ENCODE results near the gene HOXA9.

The HOXA9 gene

GRCh38 chr7:27142580-27143022 is 22.7 kb downstream of the HOXA9 start:
- DNase-seq (ENCODE audit: low spot score), result no peak

DNA sequence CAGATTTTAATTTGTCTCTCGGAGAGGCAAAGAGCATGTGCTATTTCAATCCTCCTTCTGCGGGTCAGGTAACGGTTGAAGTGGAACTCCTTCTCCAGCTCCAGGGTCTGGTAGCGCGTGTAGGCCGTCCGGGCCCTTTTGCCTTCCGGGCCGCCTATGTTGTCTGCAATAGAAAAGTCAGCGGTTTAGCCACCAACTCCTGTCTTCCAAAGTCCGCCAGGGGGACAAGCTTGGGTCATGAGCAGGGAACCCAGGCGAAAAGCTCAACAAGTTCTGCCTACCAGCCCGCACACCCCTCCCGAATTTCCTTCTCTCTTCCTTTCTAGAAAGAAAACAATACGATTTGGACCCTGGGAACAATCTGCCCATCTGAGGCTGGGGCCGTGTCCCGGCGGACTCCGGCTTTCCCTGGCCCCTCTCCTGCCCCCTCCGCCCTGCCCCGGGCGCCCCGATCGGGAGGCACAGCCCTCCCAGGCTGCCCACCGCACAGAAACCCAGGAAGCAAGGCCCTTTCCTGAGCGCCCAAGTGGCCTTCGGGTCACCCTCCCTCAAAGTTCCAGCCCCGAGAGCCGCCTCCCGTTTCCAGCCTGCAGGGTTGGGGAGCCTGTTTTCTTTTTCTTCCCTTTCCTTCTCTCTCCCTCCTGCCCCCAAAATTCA is 23.3 kb downstream of the HOXA9 start:
- no peak for DNase-seq (ENCODE audit: low spot score)

DNA sequence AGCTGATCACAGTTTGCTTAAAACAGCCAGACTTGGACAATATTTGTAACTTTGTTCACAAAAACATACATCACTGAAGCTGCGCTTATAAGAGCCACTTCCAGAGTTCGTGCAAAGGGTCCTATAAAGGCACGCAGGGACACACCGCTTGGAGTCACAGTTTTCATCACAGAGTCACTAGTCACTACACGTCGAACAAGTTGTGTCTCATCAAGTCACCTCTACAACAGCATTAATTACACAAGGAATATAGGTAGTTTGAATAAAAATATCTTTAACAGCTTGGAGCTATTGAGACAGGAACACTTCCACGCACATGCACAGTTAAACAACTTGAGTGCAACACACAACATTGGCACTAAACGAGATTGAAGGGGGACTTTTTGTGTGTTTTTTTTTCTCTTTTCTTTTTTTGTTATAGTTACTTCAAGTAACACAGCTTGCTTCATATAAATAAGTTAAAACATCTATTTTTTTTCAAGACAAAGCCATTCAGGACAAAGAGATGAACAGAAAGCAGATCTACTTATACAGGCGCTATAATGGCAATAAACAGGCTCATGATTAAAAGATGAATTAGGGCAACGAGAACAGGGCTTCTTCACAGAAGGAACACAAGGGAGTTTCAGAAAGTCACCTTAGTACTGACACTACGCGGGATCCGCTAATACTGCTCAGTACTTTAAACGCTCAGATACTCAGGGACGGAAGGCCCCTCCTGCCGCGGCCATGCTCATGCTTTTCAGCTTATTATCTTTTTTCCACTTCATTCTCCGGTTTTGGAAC is 24.0 kb downstream of the HOXA9 start:
- DNase-seq (ENCODE audit: low spot score), result no peak

DNA sequence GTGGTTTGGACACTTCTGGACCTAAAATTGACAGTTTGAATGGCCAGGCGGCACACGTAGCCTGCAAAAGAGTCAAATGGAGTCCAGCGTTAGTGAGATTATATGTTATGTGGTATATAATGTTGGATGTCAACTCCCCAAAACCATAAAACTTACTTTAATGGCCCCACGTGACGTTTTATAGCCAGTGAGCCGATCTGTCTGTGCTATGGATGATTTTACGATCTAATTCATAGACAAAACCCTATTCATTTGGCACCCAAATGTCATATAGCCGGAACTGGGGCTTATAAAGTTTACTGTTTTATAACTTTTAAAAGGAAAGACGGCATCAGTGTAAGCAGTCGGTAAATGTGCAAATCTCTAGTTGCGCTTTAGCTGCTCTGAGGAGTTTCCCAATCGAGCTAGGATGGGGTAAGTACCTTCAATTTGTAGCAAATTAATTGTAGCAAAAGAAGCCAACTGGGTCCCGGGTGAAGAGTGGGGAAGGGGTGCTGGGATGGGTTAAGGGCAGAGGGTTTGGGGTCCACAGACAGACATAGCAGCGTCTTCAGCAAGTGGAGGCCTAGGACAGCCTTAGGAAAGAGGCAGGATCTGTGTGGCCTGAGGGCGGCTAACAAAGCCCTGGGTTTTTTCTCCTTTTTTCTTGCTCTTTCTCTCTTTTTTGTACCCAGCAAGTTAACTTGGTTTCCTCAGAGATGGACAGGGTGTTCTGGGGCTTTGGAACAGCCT is 25.0 kb downstream of the HOXA9 start:
- DNase-seq (ENCODE audit: low spot score), result no peak

- DNase-seq (ENCODE audit: low spot score), result no peak
These were observed 25.8 kb downstream of the HOXA9 start for GRCh38 chr7:27139334-27140125.

DNA sequence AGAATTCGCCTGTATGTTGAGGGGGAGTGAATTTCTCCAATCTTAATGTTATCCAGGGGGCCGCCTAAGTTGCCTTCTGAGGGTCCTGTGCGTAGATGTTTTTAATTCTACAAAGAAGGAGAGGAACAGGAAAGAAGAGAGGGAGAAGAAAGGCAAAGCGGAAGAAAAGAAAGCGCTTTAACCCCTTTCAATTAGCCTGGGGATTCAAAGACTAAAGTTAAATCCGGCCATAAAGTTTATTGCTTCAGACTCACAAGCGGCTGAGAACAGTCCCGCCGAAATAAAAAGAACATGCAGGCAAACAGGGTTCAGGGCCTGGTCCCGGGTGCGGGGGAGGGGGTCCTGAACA is 26.4 kb downstream of the HOXA9 start:
- DNase-seq (ENCODE audit: low spot score), result no peak

GRCh38 chr7:27138472-27138871 is 26.9 kb downstream of the HOXA9 start:
- DNase-seq (ENCODE audit: low spot score), result no peak

- DNase-seq (ENCODE audit: low spot score), result no peak
These were observed 27.6 kb downstream of the HOXA9 start for GRCh38 chr7:27137640-27138315.

DNA sequence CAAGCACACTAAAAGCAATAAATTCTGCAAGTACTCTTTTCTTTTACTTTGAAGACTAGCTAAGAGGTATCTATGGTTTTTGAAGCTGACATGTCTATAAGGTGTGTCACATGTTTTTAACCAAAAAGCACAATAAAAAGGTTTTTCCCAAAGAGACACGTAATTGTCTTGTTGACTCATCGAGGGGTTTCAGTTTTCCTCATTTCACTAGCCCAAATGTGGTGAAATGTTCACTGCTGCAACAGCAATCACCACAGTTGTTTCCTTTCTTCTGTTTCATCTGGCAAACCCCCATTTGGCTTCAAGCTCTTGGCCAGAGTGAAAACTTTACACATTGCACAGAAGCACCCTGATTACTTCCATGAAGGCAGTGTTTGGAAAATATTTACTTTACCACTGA is 30.9 kb downstream of the HOXA9 start:
- DNase-seq (ENCODE audit: low spot score), result no peak

- DNase-seq (ENCODE audit: low spot score), result no peak
These were observed 31.7 kb downstream of the HOXA9 start for GRCh38 chr7:27133409-27134231.

DNA sequence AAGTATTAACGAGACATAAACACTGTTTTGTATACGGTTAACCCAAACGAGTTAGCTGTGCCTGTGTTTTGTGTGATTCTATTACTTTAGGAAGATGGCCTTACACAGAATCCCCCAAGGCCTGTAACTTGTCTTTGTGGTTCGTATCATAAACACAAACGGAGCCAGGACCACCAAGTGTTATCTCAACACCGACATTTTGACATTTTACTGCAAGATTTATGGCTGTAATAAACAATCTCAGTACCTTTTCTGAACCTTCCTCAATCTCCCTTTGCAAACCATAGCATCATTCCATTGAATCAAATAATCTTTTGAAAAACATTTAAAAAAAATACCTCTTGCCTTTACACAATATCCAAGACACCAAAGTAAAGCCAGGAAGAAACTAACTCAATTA is 32.4 kb downstream of the HOXA9 start:
- no peak for DNase-seq (ENCODE audit: low spot score)

GRCh38 chr7:27132214-27132613 is 33.1 kb downstream of the HOXA9 start:
- DNase-seq (ENCODE audit: low spot score), result no peak

DNA sequence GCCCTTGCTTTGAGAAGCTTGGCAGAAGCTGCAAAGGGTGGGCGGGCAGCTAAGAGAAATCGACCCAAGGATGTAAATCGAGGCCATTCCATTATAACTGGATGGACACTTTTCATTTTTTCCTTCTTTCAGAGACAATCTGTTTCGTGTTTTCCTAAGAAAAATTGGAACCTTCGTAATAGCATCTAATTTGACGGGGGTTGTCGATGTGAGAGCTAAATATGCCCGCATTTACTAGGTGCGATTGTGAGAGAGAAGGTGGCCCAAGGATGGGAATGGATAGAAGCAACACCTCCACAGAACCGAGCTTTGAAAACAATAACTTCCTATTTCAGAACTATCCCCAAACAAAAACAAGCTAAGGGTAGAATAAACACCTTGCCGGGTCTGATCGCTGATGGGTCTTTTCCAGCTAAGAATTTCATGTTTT is 33.9 kb downstream of the HOXA9 start:
- no peak for DNase-seq (ENCODE audit: low spot score)

GRCh38 chr7:27130540-27131389 is 34.6 kb downstream of the HOXA9 start, which contains the start of gene HOXA4:
Gene HOXA4 (minus strand): TSS chr7:27130757. CDS start chr7:27130733, 24 bp downstream.
- DNase-seq (ENCODE audit: low spot score), result peak; percentile 18

DNA sequence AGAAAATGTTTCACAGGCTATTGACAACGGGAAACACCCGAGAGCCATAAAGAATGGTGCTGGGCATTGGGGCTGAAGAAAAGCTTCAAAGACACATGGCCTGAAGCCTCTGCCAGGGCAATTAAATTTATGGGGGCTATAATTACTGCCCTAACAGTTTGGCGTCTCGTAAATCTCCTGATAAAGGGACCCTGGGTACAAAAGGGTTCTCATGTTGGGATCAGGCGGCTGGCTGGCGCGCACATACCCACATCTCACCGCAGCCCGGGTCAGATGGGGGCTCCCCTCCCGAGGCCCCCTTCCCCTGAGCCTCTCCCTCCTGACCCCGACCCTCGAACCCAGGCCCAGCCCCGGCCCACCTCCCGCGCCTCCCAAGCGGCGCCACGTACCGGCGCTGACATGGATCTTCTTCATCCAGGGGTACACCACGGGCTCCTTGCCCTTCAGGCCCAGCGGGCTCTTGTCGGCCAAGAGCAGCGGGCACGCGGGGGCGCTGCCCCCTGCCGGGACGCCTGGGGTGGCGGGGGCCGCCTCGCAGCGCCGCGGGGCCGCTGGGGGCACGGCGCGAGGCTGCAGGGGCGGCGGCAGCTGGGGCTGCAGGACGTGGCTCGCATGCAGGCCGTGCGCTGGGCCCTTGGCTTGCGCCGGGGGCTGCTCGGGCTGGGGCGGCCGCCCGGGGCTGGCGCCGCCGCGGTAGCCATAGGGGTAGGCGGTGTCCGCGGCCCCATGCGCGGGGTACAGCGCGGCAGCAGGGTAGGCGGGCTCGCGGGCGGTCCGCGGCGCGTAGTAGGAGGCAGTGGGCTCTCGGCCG is 35.4 kb downstream of the HOXA9 start:
- DNase-seq (ENCODE audit: low spot score), result no peak

- no peak for DNase-seq (ENCODE audit: low spot score)
These were observed 36.3 kb downstream of the HOXA9 start for GRCh38 chr7:27128776-27129728.

DNA sequence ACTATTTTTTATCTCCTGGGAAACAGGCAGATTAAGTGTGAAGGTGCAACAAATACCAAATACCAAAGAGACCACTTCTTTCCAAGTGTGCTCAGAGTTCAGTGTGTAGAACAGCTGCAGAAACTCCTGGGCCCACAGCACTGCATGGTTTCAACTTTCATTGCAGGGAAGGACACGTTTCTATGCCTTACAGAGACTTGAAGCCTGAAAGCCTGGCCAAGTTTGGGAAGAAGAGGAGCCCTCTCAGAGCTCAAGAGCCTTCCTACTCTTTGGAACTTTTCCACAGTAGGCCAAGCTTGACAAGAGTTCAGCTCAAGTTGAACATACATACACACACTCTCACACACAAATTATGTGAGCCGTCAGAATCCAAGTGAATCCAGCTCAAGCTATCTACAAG is 37.3 kb downstream of the HOXA9 start:
- DNase-seq (ENCODE audit: low spot score), result no peak
